Measurements from ENCODE around the gene PIK3R3.

PIK3R3 gene

DNA sequence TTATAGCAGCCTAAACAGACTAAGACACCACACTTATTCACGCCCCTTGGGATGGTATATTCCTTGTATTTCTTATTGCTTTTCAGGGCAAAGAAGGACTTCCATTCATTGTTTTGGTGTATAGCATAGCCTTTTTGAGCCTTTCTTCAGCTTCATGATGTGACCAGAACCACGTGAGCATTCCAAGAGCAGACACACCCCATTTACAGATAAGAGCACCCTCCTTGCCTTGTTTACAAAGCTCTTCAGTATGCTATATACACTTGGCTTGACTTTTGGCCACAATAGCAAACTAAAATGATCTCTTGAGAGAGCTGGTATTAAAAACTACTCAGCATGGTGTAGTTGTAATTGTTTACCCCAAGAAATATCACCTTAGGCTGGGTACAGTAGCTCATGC, 78.7 kb downstream of the PIK3R3 start:
- no peak overlapping the region for H3K4me2 ChIP-seq
- no peaks in the 10 kb centered on the region for H3K27me3 ChIP-seq (ENCODE audit: insufficient read depth, low read depth)
- no peak overlapping the region for H3K4me3 ChIP-seq (IDR thresholded peaks at IDR 0.05; ENCODE audit: insufficient read depth, low read depth, low read length)
- no peaks in the 10 kb centered on the region for H3K4me1 ChIP-seq (ENCODE audit: low read depth, poor library complexity, severe bottlenecking)
- H3K9ac ChIP-seq: no peak overlapping the region
- H3K27ac ChIP-seq: no peak overlapping the region
- no peaks in the 10 kb centered on the region for H3K36me3 ChIP-seq (ENCODE audit: insufficient read depth)
- H3K79me2 ChIP-seq (ENCODE audit: insufficient read depth, low read depth): no peaks in the 10 kb centered on the region
- H4K20me1 ChIP-seq (ENCODE audit: insufficient read depth): no peaks in the 10 kb centered on the region
- TF ChIP-seq, protein P1, sequence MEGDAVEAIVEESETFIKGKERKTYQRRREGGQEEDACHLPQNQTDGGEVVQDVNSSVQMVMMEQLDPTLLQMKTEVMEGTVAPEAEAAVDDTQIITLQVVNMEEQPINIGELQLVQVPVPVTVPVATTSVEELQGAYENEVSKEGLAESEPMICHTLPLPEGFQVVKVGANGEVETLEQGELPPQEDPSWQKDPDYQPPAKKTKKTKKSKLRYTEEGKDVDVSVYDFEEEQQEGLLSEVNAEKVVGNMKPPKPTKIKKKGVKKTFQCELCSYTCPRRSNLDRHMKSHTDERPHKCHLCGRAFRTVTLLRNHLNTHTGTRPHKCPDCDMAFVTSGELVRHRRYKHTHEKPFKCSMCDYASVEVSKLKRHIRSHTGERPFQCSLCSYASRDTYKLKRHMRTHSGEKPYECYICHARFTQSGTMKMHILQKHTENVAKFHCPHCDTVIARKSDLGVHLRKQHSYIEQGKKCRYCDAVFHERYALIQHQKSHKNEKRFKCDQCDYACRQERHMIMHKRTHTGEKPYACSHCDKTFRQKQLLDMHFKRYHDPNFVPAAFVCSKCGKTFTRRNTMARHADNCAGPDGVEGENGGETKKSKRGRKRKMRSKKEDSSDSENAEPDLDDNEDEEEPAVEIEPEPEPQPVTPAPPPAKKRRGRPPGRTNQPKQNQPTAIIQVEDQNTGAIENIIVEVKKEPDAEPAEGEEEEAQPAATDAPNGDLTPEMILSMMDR (conservative IDR thresholded peaks at IDR 0.05; ENCODE audit: low read depth, low read length): no peak
- H2AFZ ChIP-seq (ENCODE audit: low read depth): no peak overlapping the region

DNA sequence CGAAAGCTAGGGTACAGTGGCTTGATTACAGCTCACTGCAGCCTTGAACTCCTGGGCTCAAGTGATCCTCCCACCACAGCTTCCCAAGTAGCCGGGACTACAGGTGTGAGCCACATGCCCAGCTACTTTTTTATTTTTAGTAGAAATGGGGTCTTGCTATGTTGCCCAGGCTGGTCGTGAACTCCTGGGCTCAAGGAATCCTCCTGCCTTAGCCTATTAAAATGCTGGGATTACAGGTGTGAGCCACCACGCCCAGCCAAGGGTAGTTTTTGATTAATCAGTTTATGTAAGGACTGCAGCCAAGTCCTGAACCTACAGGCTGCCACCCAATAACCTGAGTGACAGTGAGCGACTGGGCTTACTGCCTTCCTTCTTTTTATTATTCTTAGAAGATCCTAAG, 88.3 kb downstream of the PIK3R3 start:
- Histone ChIP-seq H3K4me2 (no peak overlapping the region; the same call in 1 of the 2 replicates), H3K36me3 (ENCODE audit: insufficient read depth) (no peaks in the 10 kb centered on the region), H3K27ac (no peak overlapping the region), H4K20me1 (ENCODE audit: insufficient read depth) (no peaks in the 10 kb centered on the region), H2AFZ (ENCODE audit: low read depth) (no peak overlapping the region), H3K9ac (no peak overlapping the region), H3K4me1 (ENCODE audit: low read depth, poor library complexity, severe bottlenecking) (peaks cover 47% of the 10 kb centered on the region), H3K27me3 (ENCODE audit: insufficient read depth, low read depth) (no peaks in the 10 kb centered on the region), H3K79me2 (ENCODE audit: insufficient read depth, low read depth) (no peaks in the 10 kb centered on the region), H3K4me3 (IDR thresholded peaks at IDR 0.05; ENCODE audit: insufficient read depth, low read depth, low read length) (no peak overlapping the region)
- TF ChIP-seq, protein P1 (conservative IDR thresholded peaks at IDR 0.05; ENCODE audit: low read depth, low read length): no peak

DNA sequence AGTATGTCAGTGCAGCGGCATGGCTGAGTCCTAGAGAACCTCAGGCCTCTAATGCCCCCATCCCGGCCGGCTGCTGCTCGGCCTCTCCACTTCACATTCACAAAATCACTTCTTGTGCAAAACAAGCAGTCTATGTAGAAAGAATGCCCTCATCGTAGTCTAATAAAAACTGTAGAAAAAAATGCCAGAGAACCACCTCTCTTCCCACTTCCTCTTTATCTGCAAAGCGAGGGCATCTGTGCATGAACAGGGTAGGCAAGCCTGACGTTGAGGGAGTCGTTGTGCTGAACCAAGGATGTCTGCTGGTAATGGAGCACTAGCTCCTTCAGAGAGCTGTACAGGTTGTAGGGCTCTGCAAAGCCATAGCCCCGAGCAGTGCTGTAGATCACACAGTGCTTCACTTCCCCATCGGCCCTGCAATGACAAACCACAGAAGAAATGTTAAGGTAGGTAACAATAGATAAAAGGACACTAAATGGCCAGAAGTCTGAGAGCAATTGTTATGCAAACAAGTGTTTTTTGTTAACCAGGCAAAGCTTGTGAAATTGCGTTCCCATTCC, 88.9 kb downstream of the PIK3R3 start:
- no peak overlapping the region for H3K27ac ChIP-seq
- no peak overlapping the region for H3K9ac ChIP-seq
- H3K27me3 ChIP-seq (ENCODE audit: insufficient read depth, low read depth): no peaks in the 10 kb centered on the region
- H3K79me2 ChIP-seq (ENCODE audit: insufficient read depth, low read depth): no peaks in the 10 kb centered on the region
- H4K20me1 ChIP-seq (ENCODE audit: insufficient read depth): no peaks in the 10 kb centered on the region
- peak overlapping the region; percentile 35; the same call in 1 of the 2 replicates for H3K4me2 ChIP-seq
- no peak overlapping the region for H3K4me3 ChIP-seq (IDR thresholded peaks at IDR 0.05; ENCODE audit: insufficient read depth, low read depth, low read length)
- no peak overlapping the region for H2AFZ ChIP-seq (ENCODE audit: low read depth)
- peaks cover 47% of the 10 kb centered on the region for H3K4me1 ChIP-seq (ENCODE audit: low read depth, poor library complexity, severe bottlenecking)
- TF ChIP-seq, protein P1 (conservative IDR thresholded peaks at IDR 0.05; ENCODE audit: low read depth, low read length): no peak
- no peaks in the 10 kb centered on the region for H3K36me3 ChIP-seq (ENCODE audit: insufficient read depth)

DNA sequence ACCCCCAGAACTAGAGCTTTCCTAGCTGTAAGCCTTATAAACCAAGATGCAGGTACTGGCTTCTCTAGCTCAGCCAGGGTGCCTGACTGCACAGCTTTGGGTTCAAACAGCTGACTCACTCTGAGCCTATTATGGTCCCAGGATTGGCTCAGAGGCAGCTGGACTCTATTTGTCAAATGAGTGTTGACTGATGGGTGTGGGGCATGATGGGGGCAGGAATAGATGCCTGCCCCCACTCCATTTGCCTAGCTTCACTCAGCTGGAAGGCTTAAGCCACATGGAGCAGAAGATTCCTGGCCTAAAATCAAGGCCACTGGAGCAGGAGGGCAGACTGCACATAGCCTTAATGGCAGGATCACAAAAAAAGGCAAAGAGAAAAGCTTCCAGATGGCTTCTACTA, 90.5 kb downstream of the PIK3R3 start:
- H3K79me2 ChIP-seq (ENCODE audit: insufficient read depth, low read depth): no peaks in the 10 kb centered on the region
- H2AFZ ChIP-seq (ENCODE audit: low read depth): no peak overlapping the region
- H3K4me2 ChIP-seq: peak overlapping the region; percentile 48
- peaks cover 50% of the 10 kb centered on the region for H3K4me1 ChIP-seq (ENCODE audit: low read depth, poor library complexity, severe bottlenecking)
- H3K27ac ChIP-seq: peak overlapping the region; percentile 67
- no peak overlapping the region for H3K4me3 ChIP-seq (IDR thresholded peaks at IDR 0.05; ENCODE audit: insufficient read depth, low read depth, low read length)
- H3K27me3 ChIP-seq (ENCODE audit: insufficient read depth, low read depth): no peaks in the 10 kb centered on the region
- peak overlapping the region; percentile 6; the same call in 1 of the 2 replicates for H3K9ac ChIP-seq
- TF ChIP-seq, protein P1 (conservative IDR thresholded peaks at IDR 0.05; ENCODE audit: low read depth, low read length): no peak
- H3K36me3 ChIP-seq (ENCODE audit: insufficient read depth): no peaks in the 10 kb centered on the region
- no peaks in the 10 kb centered on the region for H4K20me1 ChIP-seq (ENCODE audit: insufficient read depth)

All from KMS-11 (cell line).